Nephron progenitor cell (in vitro differentiated cells): ENCODE measurements around the gene PHACTR4.
"Not testable (repeated sequence)": the region's sequence is repeated elsewhere in the genome, so short reads cannot be mapped to it uniquely, and the experiment has no call there.

Experiments
- DNase-seq: peaks from one replicate; pipeline ENCODE4 v3.0.0; 2021
- H3K27ac Mint-ChIP-seq: 2 replicates; pipeline ENCODE4 v1.8.0; 2021; ENCODE audit warnings: mild to moderate bottlenecking, moderate library complexity, mixed read lengths
- H3K27me3 Mint-ChIP-seq: 2 replicates; pipeline ENCODE4 v1.8.0; 2021; ENCODE audit warnings: mild to moderate bottlenecking, low read depth, mixed read lengths; ENCODE audit not compliant: poor library complexity
- H3K36me3 Mint-ChIP-seq: 2 replicates; pipeline ENCODE4 v1.8.0; 2021; ENCODE audit warnings: low read depth, mixed read lengths
- H3K4me1 Mint-ChIP-seq: 2 replicates; pipeline ENCODE4 v1.8.0; 2021; ENCODE audit warnings: mixed read lengths
- H3K4me3 Mint-ChIP-seq: 2 replicates; pipeline ENCODE4 v1.8.0; 2021; ENCODE audit warnings: mild to moderate bottlenecking, moderate library complexity, mixed read lengths
- H3K9me3 Mint-ChIP-seq: 2 replicates; pipeline ENCODE4 v1.8.0; 2021; ENCODE audit warnings: mild to moderate bottlenecking, moderate library complexity, mixed read lengths
- TF ChIP-seq, protein P1 (sequence below): fragments of 200-600 bp; sonication (generic); IDR thresholded peaks from 2 replicates; pipeline ENCODE4 v1.5.0; 2021; ENCODE audit warnings: antibody characterized with exemption

PHACTR4 gene

DNA sequence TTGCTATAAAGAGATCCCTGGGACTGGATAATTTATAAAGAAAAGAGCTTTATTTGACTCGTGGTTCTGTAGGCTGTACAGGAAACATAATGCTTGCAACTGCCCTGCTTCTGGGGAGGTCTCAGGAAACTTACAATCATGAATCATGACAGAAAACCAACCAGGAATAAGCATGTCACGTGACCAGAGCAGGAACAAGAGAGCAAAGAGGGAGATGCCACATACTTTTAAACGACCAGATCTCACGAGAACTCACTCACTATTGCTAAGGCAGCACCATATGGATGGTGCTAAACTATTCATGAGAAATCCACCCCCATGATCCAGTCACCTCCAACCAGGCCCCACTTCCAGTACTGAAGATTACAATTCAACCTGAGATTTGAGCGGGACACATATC lies 86.5 kb downstream of the PHACTR4 start:
- Mint-ChIP-seq H3K27ac (peak overlapping the region; percentile 47), H3K4me1 (peaks cover 11% of the 10 kb centered on the region), H3K27me3 (no peaks in the 10 kb centered on the region), H3K9me3 (no peaks in the 10 kb centered on the region), H3K4me3 (no peak overlapping the region), H3K36me3 (peaks cover 29% of the 10 kb centered on the region)
- no peak for DNase-seq
- TF ChIP-seq, protein P1, sequence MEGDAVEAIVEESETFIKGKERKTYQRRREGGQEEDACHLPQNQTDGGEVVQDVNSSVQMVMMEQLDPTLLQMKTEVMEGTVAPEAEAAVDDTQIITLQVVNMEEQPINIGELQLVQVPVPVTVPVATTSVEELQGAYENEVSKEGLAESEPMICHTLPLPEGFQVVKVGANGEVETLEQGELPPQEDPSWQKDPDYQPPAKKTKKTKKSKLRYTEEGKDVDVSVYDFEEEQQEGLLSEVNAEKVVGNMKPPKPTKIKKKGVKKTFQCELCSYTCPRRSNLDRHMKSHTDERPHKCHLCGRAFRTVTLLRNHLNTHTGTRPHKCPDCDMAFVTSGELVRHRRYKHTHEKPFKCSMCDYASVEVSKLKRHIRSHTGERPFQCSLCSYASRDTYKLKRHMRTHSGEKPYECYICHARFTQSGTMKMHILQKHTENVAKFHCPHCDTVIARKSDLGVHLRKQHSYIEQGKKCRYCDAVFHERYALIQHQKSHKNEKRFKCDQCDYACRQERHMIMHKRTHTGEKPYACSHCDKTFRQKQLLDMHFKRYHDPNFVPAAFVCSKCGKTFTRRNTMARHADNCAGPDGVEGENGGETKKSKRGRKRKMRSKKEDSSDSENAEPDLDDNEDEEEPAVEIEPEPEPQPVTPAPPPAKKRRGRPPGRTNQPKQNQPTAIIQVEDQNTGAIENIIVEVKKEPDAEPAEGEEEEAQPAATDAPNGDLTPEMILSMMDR = no peak

DNA sequence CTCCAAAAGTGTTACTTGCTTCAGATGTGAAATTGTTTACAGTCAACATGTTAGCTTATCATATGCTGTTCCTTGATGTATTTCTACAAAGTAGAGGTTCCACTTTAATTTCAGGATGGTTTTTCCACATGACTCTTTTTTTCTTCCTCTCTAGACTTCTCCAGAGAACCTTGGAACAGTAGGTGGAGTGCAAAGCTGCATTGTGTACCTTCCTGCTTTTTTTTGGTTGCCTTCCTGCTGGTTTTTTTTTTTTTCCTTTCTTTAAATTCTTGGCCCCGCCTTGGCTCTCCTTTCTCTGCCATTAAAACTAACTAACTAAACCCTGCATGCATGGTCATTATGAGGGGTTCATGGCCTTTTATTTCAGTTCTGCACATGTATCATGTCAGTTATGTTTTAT lies 88.1 kb downstream of the PHACTR4 start:
- DNase-seq = no peak
- Mint-ChIP-seq H3K4me1 (peaks cover 11% of the 10 kb centered on the region), H3K36me3 (peaks cover 39% of the 10 kb centered on the region), H3K27me3 (no peaks in the 10 kb centered on the region), H3K9me3 (no peaks in the 10 kb centered on the region), H3K27ac (no peak overlapping the region), H3K4me3 (no peak overlapping the region)
- TF ChIP-seq, protein P1 = no peak

DNA sequence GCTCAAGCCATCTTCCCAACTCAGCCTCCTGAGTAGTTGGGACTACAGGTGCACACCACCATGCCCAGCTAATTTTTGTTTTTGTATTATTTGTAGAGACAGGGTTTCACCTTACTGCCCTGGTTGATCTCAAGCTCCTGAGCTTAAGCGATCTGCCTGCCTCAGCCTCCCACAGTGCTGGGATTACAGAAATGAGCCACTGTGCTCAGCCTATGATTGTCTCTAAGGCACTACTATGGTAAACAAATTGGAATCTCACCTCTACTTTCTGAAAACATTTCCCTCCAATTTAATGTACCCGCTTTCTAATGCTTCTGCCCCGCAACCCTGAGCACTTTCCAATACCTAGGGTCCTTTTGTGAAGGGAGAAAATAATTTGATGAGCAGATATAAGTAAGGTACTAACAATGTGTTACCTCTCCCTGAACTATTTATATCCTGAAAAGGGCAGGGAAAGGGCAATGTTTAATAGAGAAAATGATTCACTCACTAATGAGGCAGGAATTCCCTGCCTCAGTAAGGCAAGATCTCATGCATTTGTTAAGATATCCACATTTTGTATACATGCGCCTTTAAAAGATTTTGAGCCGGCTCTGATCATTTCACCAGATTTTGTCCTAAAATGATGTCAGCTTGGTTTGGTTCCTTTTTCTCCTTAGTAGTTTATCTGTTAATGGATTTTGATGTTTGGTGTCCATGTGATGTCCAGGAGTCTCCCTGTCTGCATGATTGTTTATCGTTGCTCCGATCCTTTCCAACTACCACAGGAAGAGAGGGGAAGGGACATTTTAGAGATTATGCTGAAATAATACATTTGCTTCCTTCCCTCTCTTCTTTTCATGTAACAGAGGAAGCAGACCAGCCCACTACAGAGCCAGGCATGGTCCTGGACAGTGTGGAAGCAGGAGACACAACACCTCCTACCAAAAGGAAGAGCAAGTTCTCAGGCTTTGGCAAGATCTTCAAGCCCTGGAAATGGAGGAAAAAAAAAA lies 89.0 kb downstream of the PHACTR4 start:
- Mint-ChIP-seq H3K4me3 (no peak overlapping the region), H3K27ac (no peak overlapping the region), H3K36me3 (peaks cover 37% of the 10 kb centered on the region), H3K4me1 (peaks cover 11% of the 10 kb centered on the region), H3K27me3 (no peaks in the 10 kb centered on the region), H3K9me3 (no peaks in the 10 kb centered on the region)
- DNase-seq = no peak
- TF ChIP-seq, protein P1 = no peak

DNA sequence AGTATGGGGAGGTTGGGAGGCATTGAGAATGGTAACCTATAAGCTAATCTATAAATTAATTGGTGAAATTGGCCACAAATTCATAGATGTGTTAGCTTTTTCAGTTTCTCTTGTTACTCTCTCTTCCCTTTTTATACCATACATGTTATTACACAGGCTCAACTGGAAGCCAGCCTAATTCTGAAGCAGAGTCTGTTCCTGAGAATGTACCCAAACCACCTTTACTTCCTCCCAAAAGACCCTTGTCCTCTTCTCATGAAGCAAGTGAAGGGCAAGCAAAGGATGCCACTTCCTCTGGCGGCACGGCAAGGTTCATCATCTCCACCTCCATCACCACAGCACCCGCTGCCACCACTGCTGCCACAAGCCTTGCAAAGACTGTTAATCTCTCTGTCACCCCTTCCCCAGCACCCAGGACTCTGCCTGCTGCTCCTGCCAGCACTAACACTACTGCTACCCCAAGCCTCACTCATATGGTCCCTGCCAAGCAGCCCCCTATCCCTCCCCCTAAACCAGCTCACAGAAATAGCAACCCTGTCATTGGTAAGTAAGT lies 96.8 kb downstream of the PHACTR4 start:
- Mint-ChIP-seq H3K36me3 (peaks cover 55% of the 10 kb centered on the region), H3K4me3 (no peak overlapping the region), H3K27ac (no peak overlapping the region), H3K4me1 (no peaks in the 10 kb centered on the region), H3K27me3 (no peaks in the 10 kb centered on the region), H3K9me3 (no peaks in the 10 kb centered on the region)
- TF ChIP-seq, protein P1 = no peak
- no peak for DNase-seq

DNA sequence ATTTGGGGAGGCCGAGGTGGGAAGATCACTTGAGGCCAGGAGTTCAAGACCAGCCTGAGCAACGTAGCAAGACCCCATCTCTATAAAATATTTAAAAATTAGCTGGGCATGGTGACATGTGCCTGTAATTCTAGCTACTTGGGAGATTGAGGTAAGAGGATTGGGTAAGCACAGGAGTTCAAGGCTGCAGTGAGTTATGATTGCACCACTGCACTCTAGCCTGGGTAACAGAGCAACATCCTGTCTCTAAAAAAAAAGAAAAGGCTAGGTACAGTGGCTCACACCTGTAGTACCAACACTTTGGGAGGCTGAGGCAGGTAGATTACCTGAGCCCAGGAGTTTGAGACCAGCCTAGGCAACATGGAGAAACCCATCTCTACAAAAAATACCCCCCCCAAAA lies 100.6 kb downstream of the PHACTR4 start:
- Mint-ChIP-seq H3K27me3 (no peaks in the 10 kb centered on the region), H3K36me3 (peaks cover 49% of the 10 kb centered on the region), H3K4me3 (no peak overlapping the region), H3K27ac (no peak overlapping the region), H3K4me1 (no peaks in the 10 kb centered on the region), H3K9me3 (no peaks in the 10 kb centered on the region)
- TF ChIP-seq, protein P1 = no peak
- DNase-seq = no peak

DNA sequence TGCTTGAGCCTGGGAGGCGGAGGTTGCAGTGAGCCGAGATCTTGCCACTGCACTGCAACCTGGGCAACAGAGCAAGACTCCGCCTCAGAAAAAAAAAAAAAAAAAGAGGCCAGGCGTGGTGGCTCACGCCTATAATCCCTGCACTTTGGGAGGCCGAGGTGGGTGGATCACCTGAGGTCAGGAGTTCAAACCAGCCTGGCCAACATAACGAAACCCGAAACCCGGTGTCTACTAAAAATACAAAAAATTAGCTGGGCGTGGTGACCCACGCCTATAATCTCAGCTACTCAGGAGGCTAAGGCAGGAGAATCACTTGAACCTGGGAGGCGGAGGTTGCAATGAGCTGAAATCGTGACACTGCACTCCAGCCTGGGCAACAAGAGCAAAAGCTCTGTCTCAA lies 110.0 kb downstream of the PHACTR4 start:
- H3K27me3 Mint-ChIP-seq, H3K9me3 Mint-ChIP-seq, DNase-seq, H3K4me3 Mint-ChIP-seq: not testable (repeated sequence)
- Mint-ChIP-seq H3K36me3 (peaks cover 62% of the 10 kb centered on the region), H3K27ac (peak overlapping the region; percentile 87), H3K4me1 (peaks cover 16% of the 10 kb centered on the region)
